Measurements from ENCODE around the gene ZNF436. TPM values are rescaled to one million over a fixed set of nuclear protein-coding genes. Genes with fewer than 3 reads are reported as not detected.

ZNF436 gene
- total and polyA plus RNA-seq, 2 donors (not counting 1 experiment from before 2014, with no cell fraction given) = 1.9 to 10.1 TPM

DNA sequence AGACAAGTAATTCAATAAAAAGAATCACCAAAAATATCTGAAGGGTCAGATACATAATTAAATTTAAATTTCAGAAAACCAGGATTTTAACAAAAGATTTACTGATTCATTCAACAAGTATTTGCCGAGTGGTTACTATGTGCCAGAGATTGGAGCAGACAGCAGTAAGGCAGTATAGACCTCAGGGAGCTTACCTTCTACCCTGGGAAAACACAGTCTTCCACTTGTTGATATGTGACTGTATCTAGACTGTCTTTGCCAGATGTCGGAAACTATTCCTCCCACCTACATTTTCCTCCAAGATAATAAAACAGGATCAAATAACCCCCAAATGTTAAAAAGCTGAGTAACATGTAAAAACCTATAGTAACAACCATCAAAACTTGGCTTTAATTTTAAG is 31.8 kb downstream of the ZNF436 start:
- Histone ChIP-seq H3K27ac (ENCODE audit: low read length in 2 of 2) (no peak overlapping the region), H2AFZ (ENCODE audit: insufficient read depth, low read depth, low read length, poor library complexity, severe bottlenecking) (no peak overlapping the region), H3K4me3 (ENCODE audit: control extremely low read depth in 1 of 5, extremely low read depth in 1 of 5, insufficient read depth in 1 of 5, low read depth in 2 of 5, low read length in 4 of 5) (no peak overlapping the region), H3K4me2 (replicated peaks; ENCODE audit: low read depth, low read length, poor library complexity, severe bottlenecking) (no peak overlapping the region), H3K36me3 (replicated peaks in 1 of 2; ENCODE audit: control extremely low read depth in 1 of 2, control insufficient read depth in 1 of 2, extremely low read depth in 1 of 2, insufficient read depth in 2 of 2, low read length in 1 of 2) (peaks cover 4 to 37% of the 10 kb centered on the region in 2 experiments), H3K9me3 (ENCODE audit: control extremely low read depth in 1 of 3, control insufficient read depth in 2 of 3, insufficient read depth in 1 of 3, low read length in 2 of 3) (no peaks in the 10 kb centered on the region), H4K20me1 (ENCODE audit: control insufficient read depth, insufficient read depth, low read length, poor library complexity, severe bottlenecking) (peaks cover 64% of the 10 kb centered on the region), H3K9ac (ENCODE audit: low read length) (no peak overlapping the region), H3K27me3 (replicated peaks in 1 of 4; ENCODE audit: control extremely low read depth in 1 of 4, control insufficient read depth in 3 of 4, insufficient read depth in 4 of 4, low read length in 3 of 4) (no peaks in the 10 kb centered on the region), H3K79me2 (ENCODE audit: control insufficient read depth, insufficient read depth, low read length) (peaks cover 95% of the 10 kb centered on the region), H3K4me1 (ENCODE audit: control insufficient read depth in 2 of 2, insufficient read depth in 2 of 2, low read length in 2 of 2) (peaks cover 13 to 40% of the 10 kb centered on the region in 2 donors)
- Mint-ChIP-seq H3K9me3 (ENCODE audit: insufficient read depth) (no peaks in the 10 kb centered on the region), H3K4me3 (no peak overlapping the region), H3K4me1 (peaks cover 40% of the 10 kb centered on the region), H3K27me3 (no peaks in the 10 kb centered on the region), H3K27ac (no peak overlapping the region)
- POLR2A ChIA-PET = no interaction called here
- TF ChIP-seq, protein P1, sequence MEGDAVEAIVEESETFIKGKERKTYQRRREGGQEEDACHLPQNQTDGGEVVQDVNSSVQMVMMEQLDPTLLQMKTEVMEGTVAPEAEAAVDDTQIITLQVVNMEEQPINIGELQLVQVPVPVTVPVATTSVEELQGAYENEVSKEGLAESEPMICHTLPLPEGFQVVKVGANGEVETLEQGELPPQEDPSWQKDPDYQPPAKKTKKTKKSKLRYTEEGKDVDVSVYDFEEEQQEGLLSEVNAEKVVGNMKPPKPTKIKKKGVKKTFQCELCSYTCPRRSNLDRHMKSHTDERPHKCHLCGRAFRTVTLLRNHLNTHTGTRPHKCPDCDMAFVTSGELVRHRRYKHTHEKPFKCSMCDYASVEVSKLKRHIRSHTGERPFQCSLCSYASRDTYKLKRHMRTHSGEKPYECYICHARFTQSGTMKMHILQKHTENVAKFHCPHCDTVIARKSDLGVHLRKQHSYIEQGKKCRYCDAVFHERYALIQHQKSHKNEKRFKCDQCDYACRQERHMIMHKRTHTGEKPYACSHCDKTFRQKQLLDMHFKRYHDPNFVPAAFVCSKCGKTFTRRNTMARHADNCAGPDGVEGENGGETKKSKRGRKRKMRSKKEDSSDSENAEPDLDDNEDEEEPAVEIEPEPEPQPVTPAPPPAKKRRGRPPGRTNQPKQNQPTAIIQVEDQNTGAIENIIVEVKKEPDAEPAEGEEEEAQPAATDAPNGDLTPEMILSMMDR (IDR thresholded peaks at IDR 0.05) = no peak
- TF ChIP-seq EZH2 (IDR thresholded peaks at IDR 0.05; ENCODE audit: borderline replicate concordance, insufficient read depth, low read depth, low read length, poor library complexity, severe bottlenecking) = no peak
- ATAC-seq (ENCODE audit: low read depth) = no peak
- no CpG with 5 or more reads among the region's 2 CpGs for WGBS (ENCODE audit: insufficient coverage)
- CTCF ChIA-PET = no interaction called here
- intact Hi-C loops (cut with micrococcal nuclease) = no loop called here
- DNase-seq = no peak

DNA sequence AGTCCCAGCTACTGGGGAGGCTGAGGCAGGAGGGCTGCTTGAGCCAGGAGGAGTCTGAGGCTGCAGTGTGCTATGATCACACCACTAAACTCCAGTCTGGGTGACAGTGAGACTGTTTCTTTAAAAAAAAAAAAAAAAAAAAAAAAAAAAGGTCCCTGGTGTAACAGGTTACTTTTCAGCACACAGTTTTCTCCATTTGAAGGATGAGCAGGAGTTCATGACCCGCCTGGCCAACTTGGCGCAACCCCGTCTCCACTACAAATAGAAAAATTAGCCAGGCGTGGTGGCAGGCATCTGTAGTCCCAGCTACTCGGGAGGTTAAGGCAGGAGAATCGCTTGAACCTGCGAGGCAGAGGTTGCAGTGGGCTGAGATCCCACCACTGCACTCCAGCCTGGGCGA is 37.9 kb downstream of the ZNF436 start:
- Mint-ChIP-seq H3K4me1 (peaks cover 2% of the 10 kb centered on the region), H3K27me3 (no peaks in the 10 kb centered on the region), H3K9me3 (ENCODE audit: insufficient read depth) (no peaks in the 10 kb centered on the region), H3K27ac (no peak overlapping the region), H3K4me3 (no peak overlapping the region)
- peaks cover 91% of the 10 kb centered on the region for H3K79me2 ChIP-seq (ENCODE audit: control insufficient read depth, insufficient read depth, low read length)
- ChIA-PET POLR2A (no interaction called here), CTCF (no interaction called here)
- H3K9me3 ChIP-seq (ENCODE audit: control extremely low read depth in 1 of 3, control insufficient read depth in 2 of 3, insufficient read depth in 1 of 3, low read length in 2 of 3) = no peaks in the 10 kb centered on the region
- no peaks in the 10 kb centered on the region for H3K4me1 ChIP-seq (ENCODE audit: control insufficient read depth in 2 of 2, insufficient read depth in 2 of 2, low read length in 2 of 2)
- ATAC-seq (ENCODE audit: low read depth) (no peak), DNase-seq (no peak)
- intact Hi-C loops (cut with micrococcal nuclease) = no loop called here
- no peak overlapping the region for H3K4me3 ChIP-seq (ENCODE audit: control extremely low read depth in 1 of 5, extremely low read depth in 1 of 5, insufficient read depth in 1 of 5, low read depth in 2 of 5, low read length in 4 of 5)
- no peak overlapping the region for H2AFZ ChIP-seq (ENCODE audit: insufficient read depth, low read depth, low read length, poor library complexity, severe bottlenecking)
- 100% methylated on average over 6 of the region's 8 CpGs for WGBS (ENCODE audit: insufficient coverage)
- H3K36me3 ChIP-seq (replicated peaks in 1 of 2; ENCODE audit: control extremely low read depth in 1 of 2, control insufficient read depth in 1 of 2, extremely low read depth in 1 of 2, insufficient read depth in 2 of 2, low read length in 1 of 2) = peaks cover 14 to 75% of the 10 kb centered on the region in 2 experiments
- no peak for TF ChIP-seq EZH2 (IDR thresholded peaks at IDR 0.05; ENCODE audit: borderline replicate concordance, insufficient read depth, low read depth, low read length, poor library complexity, severe bottlenecking)
- TF ChIP-seq, protein P1 (IDR thresholded peaks at IDR 0.05) = no peak
- H3K27ac ChIP-seq (ENCODE audit: low read length in 2 of 2) = no peak overlapping the region
- H3K27me3 ChIP-seq (replicated peaks in 1 of 4; ENCODE audit: control extremely low read depth in 1 of 4, control insufficient read depth in 3 of 4, insufficient read depth in 4 of 4, low read length in 3 of 4) = no peaks in the 10 kb centered on the region
- no peak overlapping the region for H3K9ac ChIP-seq (ENCODE audit: low read length)
- H3K4me2 ChIP-seq (replicated peaks; ENCODE audit: low read depth, low read length, poor library complexity, severe bottlenecking) = no peak overlapping the region
- H4K20me1 ChIP-seq (ENCODE audit: control insufficient read depth, insufficient read depth, low read length, poor library complexity, severe bottlenecking) = peaks cover 47% of the 10 kb centered on the region
